SJSA1 (cell line): Measurements from ENCODE around the gene CFAP210. TPM values are rescaled to one million over a fixed set of nuclear protein-coding genes. Genes with fewer than 3 reads are reported as not detected.

Experiments used
- DNase-seq, 2 experiments: peaks; one replicate each; pipeline ENCODE4 v3.0.0-alpha.2; 2015 to 2020; ENCODE audit warnings: low spot score in 2 of 2, low read depth in 1 of 2
- H3K27ac ChIP-seq: fragments of 250-450 bp; sonication (Bioruptor Pico); 2 replicates; pipeline ENCODE4 v1.5.1; 2020; ENCODE audit warnings: mild to moderate bottlenecking, moderate library complexity
- H3K27me3 ChIP-seq: fragments of 250-450 bp; sonication (Bioruptor Pico); replicated peaks from 2 replicates; pipeline ENCODE4 v1.5.1; 2020; ENCODE audit warnings: mild to moderate bottlenecking, moderate library complexity
- H3K36me3 ChIP-seq: fragments of 250-450 bp; sonication (Bioruptor Pico); 2 replicates; pipeline ENCODE4 v1.5.1; 2020; ENCODE audit warnings: mild to moderate bottlenecking
- H3K4me1 ChIP-seq: fragments of 250-450 bp; sonication (Bioruptor Pico); replicated peaks from 2 replicates; pipeline ENCODE4 v1.6.1; 2021; ENCODE audit warnings: mild to moderate bottlenecking
- H3K4me3 ChIP-seq: fragments of 250-450 bp; sonication (Bioruptor Pico); 2 replicates; pipeline ENCODE4 v1.5.1; 2020; ENCODE audit warnings: mild to moderate bottlenecking
- H3K9me3 ChIP-seq: fragments of 250-450 bp; sonication (Bioruptor Pico); replicated peaks from 2 replicates; pipeline ENCODE4 v1.5.1; 2020; ENCODE audit warnings: mild to moderate bottlenecking
- total RNA-seq: library from RNA; depleted of rRNA; stranded (reverse); fragments of >200 nt; shearing (Covaris generic); gene quantifications from 2 replicates; pipeline ENCODE4 v1.2.3, GENCODE V29; 2014; rRNA removed

Gene CFAP210, protein sequence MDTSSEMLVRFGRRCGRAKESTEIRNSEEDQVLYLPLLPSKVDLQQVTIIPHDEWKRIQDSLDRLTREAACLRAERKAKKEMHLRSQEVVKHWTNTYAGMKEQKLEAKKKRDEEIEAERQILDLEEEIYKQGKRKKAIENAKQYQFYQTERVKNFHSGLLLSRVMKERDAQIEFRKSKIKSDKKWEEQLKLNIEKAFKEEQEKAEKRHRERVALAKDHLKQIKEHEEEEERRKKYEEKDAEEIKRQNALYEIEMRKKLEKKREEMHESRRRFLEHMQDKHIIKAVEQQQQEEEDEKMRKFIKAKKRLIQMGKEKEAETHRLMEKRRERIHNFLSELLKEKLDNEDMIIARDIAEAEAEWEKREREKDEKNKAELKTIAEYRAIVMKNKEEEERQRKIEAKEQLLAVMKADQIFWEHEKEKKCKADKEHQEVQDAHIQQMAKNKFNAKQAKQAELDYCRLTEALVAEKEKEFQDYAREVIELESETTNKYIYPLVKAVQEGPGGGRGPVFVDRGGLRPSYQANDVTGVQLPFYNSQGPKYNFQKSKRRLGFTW
- not detected in 2 replicates for total RNA-seq

DNA sequence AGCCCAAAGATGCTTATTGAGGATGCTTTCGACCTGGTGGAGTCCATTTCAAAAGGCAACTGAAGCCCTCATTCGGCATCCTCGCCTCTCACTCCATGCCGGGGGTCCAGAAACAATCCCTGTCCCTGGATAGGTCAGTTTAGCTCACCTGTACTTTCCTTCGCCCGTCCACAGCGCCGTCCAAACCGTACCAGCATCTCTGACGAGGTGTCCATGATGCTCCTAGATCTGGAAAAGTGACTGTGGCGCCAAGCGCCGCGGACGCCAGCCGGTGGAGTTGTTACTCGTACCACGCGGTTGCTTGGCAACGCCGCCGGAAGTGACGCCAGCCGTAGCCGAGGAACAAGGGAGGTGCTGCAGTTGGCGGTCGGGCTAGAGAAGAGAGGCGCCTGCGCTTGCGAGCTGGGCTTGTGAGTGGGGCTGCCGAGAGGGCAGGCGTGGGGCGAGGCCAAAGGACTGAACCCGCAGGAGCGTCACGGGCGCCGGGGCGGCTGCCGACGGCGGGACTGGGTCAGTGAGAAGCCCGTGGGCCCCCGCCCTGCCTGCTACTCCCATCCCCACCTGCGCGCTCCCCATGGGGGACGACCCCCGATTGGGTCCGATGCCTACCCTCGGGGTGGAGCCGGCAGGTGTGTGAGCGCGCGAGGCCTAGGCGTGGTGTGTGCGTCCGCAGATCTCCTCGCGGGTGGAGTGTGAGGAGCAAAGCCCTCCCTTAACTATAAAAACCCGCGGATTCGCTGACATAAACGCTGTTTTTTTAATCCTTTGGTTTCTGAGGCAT, at the start of gene CFAP210, which contains the start of gene PHOSPHO2:
Gene CFAP210, minus strand, starts transcription at position 293 of the 781 bp plus-strand sequence. Its CDS starts 78 bp downstream, at position 215.
Gene PHOSPHO2, plus strand, starts transcription at position 357 of the 781 bp plus-strand sequence. CDS start 6,503 bp downstream, outside the sequence.
- H3K27ac ChIP-seq: peak within 1 kb of the TSS; percentile 66
- peaks cover 8% of the 10 kb centered on the region; the same call in 1 of the 2 replicates for H3K4me1 ChIP-seq
- no peaks in the 10 kb centered on the region for H3K27me3 ChIP-seq
- H3K4me3 ChIP-seq: peak within 1 kb of the TSS; percentile 58
- no peaks in the 10 kb centered on the region for H3K36me3 ChIP-seq
- peak; percentile 91 to 99 for DNase-seq
- no peaks in the 10 kb centered on the region for H3K9me3 ChIP-seq

DNA sequence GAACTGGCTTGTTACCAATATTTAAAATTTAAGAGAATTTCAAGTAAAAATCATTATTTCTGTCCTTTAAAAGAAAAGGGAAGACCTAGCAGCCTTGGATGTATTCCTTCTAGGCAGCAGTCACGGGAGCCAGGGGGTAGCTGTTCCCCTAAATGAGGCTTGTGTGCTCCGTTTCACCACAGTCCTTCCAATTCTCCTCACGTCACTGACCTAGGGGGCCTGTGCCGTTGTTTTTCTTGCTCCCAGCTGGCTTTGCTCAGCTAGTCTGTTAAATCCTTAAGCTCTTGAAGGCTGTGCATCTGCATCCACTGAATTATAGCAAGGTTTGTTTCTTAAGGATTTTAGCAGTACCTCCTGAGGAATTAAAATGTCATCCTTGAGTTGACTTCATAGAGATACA, 49.3 kb upstream of the CFAP210 start:
- Histone ChIP-seq H3K27me3 (no peaks in the 10 kb centered on the region; the same call in 1 of the 2 replicates), H3K27ac (no peak overlapping the region), H3K4me3 (no peak overlapping the region), H3K36me3 (no peaks in the 10 kb centered on the region), H3K9me3 (no peaks in the 10 kb centered on the region), H3K4me1 (no peaks in the 10 kb centered on the region)
- DNase-seq: no peak

DNA sequence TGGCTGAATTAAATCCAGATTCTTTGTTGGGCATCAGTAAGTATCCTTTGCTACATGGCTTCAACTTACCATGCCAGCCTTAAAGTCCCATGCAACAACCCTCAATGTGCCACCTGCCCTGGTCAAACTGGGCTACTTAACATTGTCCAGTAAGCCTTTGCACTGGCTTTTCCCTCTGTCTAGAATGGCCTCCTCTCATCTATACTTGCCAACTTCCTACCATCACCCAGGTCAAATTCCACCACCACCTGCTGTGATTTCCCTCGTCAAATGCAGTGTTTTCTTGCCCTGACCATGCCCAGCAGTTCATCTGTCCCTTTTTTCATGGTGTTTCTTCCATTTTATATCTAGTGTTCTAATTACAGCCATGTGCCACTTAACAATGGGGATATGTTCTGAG, 45.1 kb upstream of the CFAP210 start:
- Histone ChIP-seq H3K36me3 (no peaks in the 10 kb centered on the region), H3K4me3 (no peak overlapping the region), H3K9me3 (0 out of 2 replicates have a peak, but pooled peaks cover 3% of the 10 kb centered on the region), H3K4me1 (peaks cover 5% of the 10 kb centered on the region), H3K27me3 (peaks cover 23% of the 10 kb centered on the region), H3K27ac (no peak overlapping the region)
- DNase-seq: no peak

DNA sequence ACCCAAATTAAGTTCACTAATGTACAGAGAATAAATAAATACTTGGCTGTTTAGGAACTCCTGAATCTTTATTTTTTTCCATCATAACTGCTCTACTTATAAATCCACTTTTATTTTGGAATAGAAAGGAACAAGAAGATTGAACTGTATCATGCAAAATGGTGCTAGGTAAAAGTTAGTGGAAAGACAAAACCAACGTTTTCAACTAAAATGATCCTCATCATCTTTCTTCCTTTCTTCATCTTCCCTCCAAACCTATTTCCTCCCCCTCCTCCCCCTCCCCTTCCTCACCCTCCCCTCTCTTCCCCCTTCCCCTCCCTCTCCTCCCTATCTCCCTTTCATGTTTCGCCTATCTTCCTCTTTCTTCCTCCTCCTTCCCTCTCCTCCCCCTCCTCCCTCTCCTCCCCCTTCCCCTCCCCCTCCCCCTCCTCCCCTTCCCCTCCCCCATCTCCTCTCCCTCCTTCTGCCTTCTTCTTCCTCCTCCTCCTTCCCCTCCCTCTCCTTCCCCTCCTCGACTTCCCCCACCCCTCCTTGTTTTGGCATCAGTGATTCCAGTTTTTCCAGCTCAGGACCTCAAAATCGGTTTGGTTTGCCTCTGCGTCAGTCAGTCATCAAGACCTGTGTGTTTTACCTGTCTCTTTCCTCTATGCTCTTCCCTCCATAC, 44.5 kb upstream of the CFAP210 start:
- Histone ChIP-seq H3K27me3 (peaks cover 26% of the 10 kb centered on the region), H3K36me3 (no peaks in the 10 kb centered on the region), H3K9me3 (0 out of 2 replicates have a peak, but pooled peaks cover 3% of the 10 kb centered on the region), H3K4me3 (no peak overlapping the region), H3K27ac (no peak overlapping the region), H3K4me1 (peaks cover 7% of the 10 kb centered on the region)
- DNase-seq: no peak

DNA sequence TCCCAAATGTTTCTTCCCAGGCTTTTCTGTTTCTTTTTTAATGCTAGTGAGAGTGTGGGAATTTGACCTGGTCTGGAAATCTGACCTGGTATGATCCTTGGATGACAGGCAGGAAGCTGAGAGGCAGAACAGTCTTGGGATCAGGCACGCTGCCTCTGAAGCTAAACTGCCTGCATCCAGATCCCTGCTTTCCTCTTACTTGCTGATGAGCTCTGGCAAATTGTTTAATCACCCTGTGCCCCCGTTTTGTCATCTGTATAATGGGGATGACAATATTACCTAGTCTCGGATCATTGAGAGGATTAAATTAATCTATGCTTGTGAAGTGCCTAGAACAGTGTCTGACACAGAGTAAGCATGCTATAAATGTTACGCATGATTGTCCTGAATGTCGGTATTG, 42.7 kb upstream of the CFAP210 start:
- no peak overlapping the region for H3K27ac ChIP-seq
- H3K36me3 ChIP-seq: no peaks in the 10 kb centered on the region
- H3K27me3 ChIP-seq: peaks cover 43% of the 10 kb centered on the region
- no peak for DNase-seq
- H3K4me3 ChIP-seq: no peak overlapping the region
- peaks cover 12% of the 10 kb centered on the region for H3K4me1 ChIP-seq
- H3K9me3 ChIP-seq: 0 out of 2 replicates have a peak, but pooled peaks cover 3% of the 10 kb centered on the region

DNA sequence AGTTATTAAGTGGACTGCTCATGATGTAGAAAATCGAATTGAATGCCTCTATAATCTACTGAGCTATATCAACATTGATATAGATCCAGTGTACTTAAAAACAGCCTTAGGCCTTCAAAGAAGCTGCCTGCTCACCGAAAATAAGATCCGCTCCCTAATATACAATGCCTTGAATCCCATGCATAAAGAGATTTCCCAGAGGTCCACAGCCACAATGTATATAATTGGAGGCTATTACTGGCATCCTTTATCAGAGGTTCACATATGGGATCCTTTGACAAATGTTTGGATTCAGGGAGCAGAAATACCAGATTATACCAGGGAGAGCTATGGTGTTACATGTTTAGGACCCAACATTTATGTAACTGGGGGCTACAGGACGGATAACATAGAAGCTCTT, 41.4 kb upstream of the CFAP210 start:
- DNase-seq: no peak
- H3K27ac ChIP-seq: no peak overlapping the region
- H3K27me3 ChIP-seq: peaks cover 49% of the 10 kb centered on the region
- peaks cover 12% of the 10 kb centered on the region for H3K4me1 ChIP-seq
- no peak overlapping the region for H3K4me3 ChIP-seq
- H3K9me3 ChIP-seq: 0 out of 2 replicates have a peak, but pooled peaks cover 3% of the 10 kb centered on the region
- H3K36me3 ChIP-seq: no peaks in the 10 kb centered on the region

DNA sequence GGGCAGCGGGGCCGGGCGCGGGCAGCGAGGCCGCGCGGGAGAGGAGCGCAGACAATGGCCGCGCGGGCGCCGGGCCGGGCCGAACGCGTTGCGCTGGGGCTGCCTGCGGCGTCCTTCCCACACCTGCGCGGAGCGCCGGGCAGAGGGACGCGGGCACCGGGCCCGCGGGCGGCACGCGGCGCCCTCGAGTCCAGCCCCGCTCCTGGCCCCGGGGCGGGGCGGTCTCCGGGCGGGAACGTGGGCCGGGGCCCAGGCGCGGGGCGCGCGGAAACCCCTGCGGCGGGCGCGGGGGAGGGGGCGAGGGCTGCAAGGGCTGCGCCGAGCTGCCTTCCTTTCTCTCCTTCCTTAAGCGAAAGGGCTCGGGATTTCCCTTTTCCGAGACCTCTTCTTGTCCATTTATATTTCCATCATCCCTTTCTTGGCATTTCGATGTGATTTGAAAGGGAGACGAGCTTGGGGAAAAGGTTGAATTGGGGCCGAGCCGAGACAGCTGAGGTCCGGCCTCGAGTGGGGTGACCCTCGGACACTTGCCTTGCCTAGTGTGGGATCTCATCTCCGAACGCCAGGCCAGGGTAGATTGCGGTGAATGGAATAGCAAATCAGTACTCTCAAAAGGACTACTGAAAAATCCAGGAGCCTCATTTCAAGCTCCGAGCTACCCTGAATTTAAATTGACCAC, 40.1 kb upstream of the CFAP210 start:
- Histone ChIP-seq H3K27me3 (peaks cover 49% of the 10 kb centered on the region), H3K4me3 (peak overlapping the region; percentile 50), H3K36me3 (no peaks in the 10 kb centered on the region), H3K4me1 (peaks cover 12% of the 10 kb centered on the region), H3K27ac (no peak overlapping the region), H3K9me3 (0 out of 2 replicates have a peak, but pooled peaks cover 3% of the 10 kb centered on the region)
- DNase-seq: no peak

DNA sequence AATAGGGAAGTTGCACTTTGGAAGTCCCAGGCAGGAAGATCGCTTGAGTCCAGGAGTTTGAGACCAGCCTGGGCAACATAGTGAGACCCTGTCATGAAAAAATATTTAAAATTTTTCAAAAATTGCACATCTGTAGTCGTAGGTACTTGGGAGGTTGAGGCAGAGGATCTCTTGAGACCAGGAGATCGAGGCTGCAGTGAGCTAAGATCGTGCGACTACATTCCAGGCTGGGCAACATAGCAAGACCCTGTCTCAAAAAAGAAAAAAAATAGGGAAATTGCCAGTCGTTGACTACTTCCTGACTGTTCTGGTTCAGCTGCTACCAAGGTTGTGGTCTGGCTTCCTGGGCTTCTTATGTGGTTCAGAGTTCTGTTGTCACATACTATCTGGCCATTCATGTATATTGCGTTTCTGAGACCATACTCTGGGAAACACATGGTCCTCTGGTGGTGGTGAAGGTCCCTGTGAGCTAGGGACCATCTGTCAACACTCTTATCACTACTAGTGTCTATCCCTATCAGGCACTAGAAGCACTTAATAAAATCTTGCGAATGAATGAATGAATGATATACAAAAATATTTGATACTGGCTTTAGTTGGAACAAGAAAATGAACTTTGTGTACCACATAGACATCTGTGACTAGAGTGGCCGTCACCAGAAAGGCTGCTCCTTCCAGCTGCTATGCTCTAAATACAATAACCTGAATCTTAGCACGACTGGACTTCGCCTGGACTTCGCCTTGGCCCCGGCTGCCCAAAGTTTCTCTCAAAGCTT, 38.6 kb upstream of the CFAP210 start:
- 0 out of 2 replicates have a peak, but pooled peaks cover 3% of the 10 kb centered on the region for H3K9me3 ChIP-seq
- no peak overlapping the region for H3K4me3 ChIP-seq

DNA sequence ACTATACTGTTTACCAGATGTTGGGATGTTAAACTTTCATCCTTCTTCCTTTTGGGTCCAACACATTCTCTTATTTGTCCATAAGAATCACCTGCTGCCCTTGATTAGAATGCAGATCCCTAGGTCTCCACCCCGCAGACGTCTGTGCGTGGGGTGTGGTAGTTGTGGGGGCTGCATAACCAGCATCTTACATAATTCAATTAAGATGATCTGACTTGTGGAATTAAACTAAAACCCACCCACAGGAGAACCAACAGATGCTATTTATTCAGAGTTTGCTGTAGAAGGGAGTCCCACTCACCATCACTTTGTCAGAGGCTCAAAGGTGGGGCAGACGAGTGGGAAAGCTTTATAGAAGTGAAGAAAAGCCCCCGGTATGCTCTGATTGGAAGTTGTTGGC, 37.9 kb upstream of the CFAP210 start:
- Histone ChIP-seq H3K36me3 (no peaks in the 10 kb centered on the region), H3K4me3 (no peak overlapping the region), H3K27ac (no peak overlapping the region), H3K4me1 (peaks cover 12% of the 10 kb centered on the region), H3K27me3 (peaks cover 48% of the 10 kb centered on the region), H3K9me3 (0 out of 2 replicates have a peak, but pooled peaks cover 3% of the 10 kb centered on the region)
- DNase-seq: no peak

More for the DNA sequence above, 38.6 kb upstream of the CFAP210 start:
- H3K27ac ChIP-seq: no peak overlapping the region
- no peak for DNase-seq
- peaks cover 49% of the 10 kb centered on the region for H3K27me3 ChIP-seq
- H3K4me1 ChIP-seq: peaks cover 12% of the 10 kb centered on the region
- no peaks in the 10 kb centered on the region for H3K36me3 ChIP-seq

DNA sequence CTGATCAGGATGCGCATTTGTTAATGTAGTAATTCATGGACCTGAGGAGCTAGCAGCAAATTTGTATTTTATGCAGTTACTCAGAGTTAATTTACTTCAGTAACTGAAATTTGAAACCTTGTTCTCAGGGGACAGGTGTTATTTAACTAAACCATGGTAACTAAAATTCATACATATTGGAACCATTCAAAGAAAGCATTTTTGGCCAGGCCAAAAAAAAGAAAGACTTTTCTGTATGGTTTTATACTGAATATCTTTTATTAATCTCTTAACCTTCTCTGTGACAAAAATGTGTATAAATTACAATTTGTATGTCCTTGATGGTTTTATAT, 35.0 kb upstream of the CFAP210 start:
- Histone ChIP-seq H3K4me1 (peaks cover 7% of the 10 kb centered on the region; the same call in 1 of the 2 replicates), H3K9me3 (no peaks in the 10 kb centered on the region), H3K4me3 (no peak overlapping the region), H3K27ac (no peak overlapping the region), H3K36me3 (no peaks in the 10 kb centered on the region), H3K27me3 (peaks cover 24% of the 10 kb centered on the region)
- no peak for DNase-seq

DNA sequence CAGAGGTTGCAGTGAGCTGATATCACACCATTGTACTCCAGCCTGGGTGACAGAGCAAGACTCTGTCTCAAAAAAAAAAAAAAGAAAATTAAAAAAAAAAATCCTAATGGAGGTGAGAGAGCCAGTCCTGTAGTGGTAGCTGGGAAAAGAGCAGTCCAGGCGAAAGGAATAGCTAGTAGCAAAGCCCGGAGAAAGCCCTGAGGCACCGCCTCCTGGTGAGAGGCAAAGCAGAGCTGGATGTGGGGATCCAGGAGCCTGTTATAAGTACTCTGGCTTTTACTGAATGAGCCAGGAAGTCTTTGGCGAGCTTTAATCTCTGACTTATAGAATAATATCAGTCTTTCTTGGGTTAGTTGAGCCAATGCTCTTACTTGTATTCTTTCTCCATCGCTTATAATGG, 32.9 kb upstream of the CFAP210 start:
- no peak overlapping the region for H3K27ac ChIP-seq
- no peak for DNase-seq
- no peak overlapping the region for H3K4me3 ChIP-seq
- peaks cover 7% of the 10 kb centered on the region for H3K27me3 ChIP-seq
- no peaks in the 10 kb centered on the region for H3K36me3 ChIP-seq
- no peaks in the 10 kb centered on the region for H3K4me1 ChIP-seq
- no peaks in the 10 kb centered on the region for H3K9me3 ChIP-seq

DNA sequence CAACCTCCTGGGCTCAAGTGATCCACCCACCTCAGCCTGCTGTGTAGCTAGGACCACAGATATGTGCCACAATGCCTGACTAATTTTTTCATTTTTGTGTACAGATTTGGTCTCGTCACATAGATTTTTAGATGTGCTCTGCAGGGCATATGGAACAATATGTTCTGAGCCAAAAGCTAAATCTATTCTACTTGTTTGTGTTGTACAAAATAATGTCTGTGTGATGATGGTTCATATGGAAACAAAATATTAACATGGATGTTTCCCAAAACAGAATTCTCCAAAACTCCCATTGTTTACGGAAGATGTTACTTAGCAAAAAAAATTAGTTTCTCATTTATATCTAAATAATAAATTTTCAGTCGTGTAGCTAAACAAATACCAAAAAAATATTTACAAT, 26.8 kb upstream of the CFAP210 start:
- no peaks in the 10 kb centered on the region for H3K36me3 ChIP-seq
- H3K4me3 ChIP-seq: no peak overlapping the region
- no peaks in the 10 kb centered on the region for H3K27me3 ChIP-seq
- no peak overlapping the region for H3K27ac ChIP-seq
- DNase-seq: no peak
- peaks cover 13% of the 10 kb centered on the region for H3K4me1 ChIP-seq
- no peaks in the 10 kb centered on the region for H3K9me3 ChIP-seq
